ENCODE measurements around the gene ASIC4. TPM values are rescaled to one million over a fixed set of nuclear protein-coding genes. Genes with fewer than 3 reads are reported as not detected.

The ASIC4 gene
- polyA plus RNA-seq, 3 donors, result not detected

DNA sequence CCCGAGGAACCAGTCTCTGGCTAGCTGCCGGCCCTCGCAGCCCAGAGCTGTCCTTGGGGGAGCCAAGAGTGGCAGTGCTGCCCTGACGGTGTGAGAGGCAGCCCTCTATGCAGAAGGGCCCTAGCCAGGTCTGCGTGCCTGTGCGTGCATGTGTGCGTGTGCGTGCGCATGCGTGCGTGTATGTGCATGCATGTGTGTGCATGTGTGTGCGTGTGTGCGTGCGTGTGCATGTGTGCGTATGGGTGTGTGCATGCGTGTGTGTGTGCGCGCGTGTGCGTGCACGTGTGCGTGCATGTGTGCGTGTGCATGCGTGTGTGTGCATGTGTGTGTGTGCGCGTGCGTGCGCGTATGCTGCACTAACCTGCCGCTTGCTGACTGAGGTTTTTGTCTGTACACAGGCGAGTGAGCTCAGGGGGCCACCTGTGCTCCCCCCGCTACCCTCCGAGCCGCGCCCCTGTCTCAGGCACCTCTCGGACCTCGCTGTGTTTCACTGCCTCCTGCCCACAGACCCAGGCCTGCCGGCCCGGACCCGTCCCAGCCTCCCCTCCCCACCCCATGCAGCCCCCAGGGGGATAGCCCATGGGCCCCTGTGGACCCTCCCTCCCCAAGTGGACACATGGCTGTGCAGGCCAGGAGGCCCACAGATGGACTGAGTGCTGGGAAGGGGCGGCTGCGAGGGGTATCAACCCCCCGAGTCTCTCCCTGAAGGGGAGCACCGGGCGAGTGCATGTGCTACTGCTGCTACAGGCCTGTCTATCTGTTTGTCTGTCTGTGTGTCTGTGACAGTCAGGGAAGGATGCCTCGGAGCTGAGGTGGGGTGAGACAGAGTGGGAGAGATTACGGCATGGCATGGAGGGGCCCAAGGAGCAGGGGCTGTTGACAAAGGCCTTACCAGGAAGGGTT, 48.4 kb upstream of the ASIC4 start:
- WGBS (ENCODE audit: insufficient coverage), result 90% methylated on average over 37 of the region's 47 CpGs
- Mint-ChIP-seq H3K9me3 (peaks cover 0 to 2% (median 0%) of the 10 kb centered on the region in 7 donors), H3K27me3 (ENCODE audit: low read depth in 3 of 3) (peaks cover 4 to 5% (median 4%) of the 10 kb centered on the region in 3 donors), H3K4me3 (no peak overlapping the region), H3K4me1 (no peaks in the 10 kb centered on the region), H3K36me3 (no peaks in the 10 kb centered on the region), H3K27ac (no peak overlapping the region)
- Histone ChIP-seq H3K27me3 (ENCODE audit: control insufficient read depth in 2 of 2, insufficient read depth in 2 of 2, low read length in 2 of 2) (no peaks in the 10 kb centered on the region), H4K20me1 (ENCODE audit: insufficient read depth, low read length) (no peaks in the 10 kb centered on the region), H3K36me3 (replicated peaks in 1 of 2; ENCODE audit: control insufficient read depth in 1 of 2, insufficient read depth in 2 of 2, low read length in 2 of 2) (no peaks in the 10 kb centered on the region), H3K9ac (ENCODE audit: insufficient read depth, low read length, poor library complexity, severe bottlenecking) (no peak overlapping the region), H2AFZ (ENCODE audit: insufficient read depth, low read depth, low read length, poor library complexity, severe bottlenecking) (no peak overlapping the region), H3K4me1 (ENCODE audit: control insufficient read depth in 1 of 2, insufficient read depth in 2 of 2, low read length in 2 of 2) (no peaks in the 10 kb centered on the region), H3K4me2 (replicated peaks; ENCODE audit: extremely low read depth, low read length, poor library complexity, severe bottlenecking) (no peak overlapping the region), H3K79me2 (ENCODE audit: insufficient read depth, low read length) (no peaks in the 10 kb centered on the region), H3K9me3 (replicated peaks in 1 of 2; ENCODE audit: control insufficient read depth in 1 of 2, insufficient read depth in 1 of 2, low read length in 2 of 2) (no peaks in the 10 kb centered on the region), H3K4me3 (replicated peaks in 1 of 3; ENCODE audit: low read depth in 2 of 3, low read length in 3 of 3) (no peak overlapping the region), H3K27ac (ENCODE audit: low read depth in 1 of 2, low read length in 2 of 2) (no peak overlapping the region)
- DNase-seq, result no peak
- TF ChIP-seq CTCF (IDR thresholded peaks at IDR 0.05), result no peak
- intact Hi-C loops (cut with micrococcal nuclease), result no loop called here

GRCh38 chr2:219466816-219467735, 47.2 kb upstream of the ASIC4 start:
- Mint-ChIP-seq H3K36me3 (no peaks in the 10 kb centered on the region), H3K27me3 (ENCODE audit: low read depth in 3 of 3) (peaks cover 4 to 6% (median 4%) of the 10 kb centered on the region in 3 donors), H3K9me3 (peaks cover 0 to 2% (median 0%) of the 10 kb centered on the region in 7 donors), H3K4me1 (no peaks in the 10 kb centered on the region), H3K27ac (peak overlapping the region in 2 of 7 donors; percentile 10 to 12), H3K4me3 (no peak overlapping the region)
- Histone ChIP-seq H3K4me1 (ENCODE audit: control insufficient read depth in 1 of 2, insufficient read depth in 2 of 2, low read length in 2 of 2) (no peaks in the 10 kb centered on the region), H3K4me3 (replicated peaks in 1 of 3; ENCODE audit: low read depth in 2 of 3, low read length in 3 of 3) (no peak overlapping the region), H3K9me3 (replicated peaks in 1 of 2; ENCODE audit: control insufficient read depth in 1 of 2, insufficient read depth in 1 of 2, low read length in 2 of 2) (no peaks in the 10 kb centered on the region), H3K36me3 (replicated peaks in 1 of 2; ENCODE audit: control insufficient read depth in 1 of 2, insufficient read depth in 2 of 2, low read length in 2 of 2) (no peaks in the 10 kb centered on the region), H2AFZ (ENCODE audit: insufficient read depth, low read depth, low read length, poor library complexity, severe bottlenecking) (no peak overlapping the region), H3K27ac (ENCODE audit: low read depth in 1 of 2, low read length in 2 of 2) (no peak overlapping the region), H3K9ac (ENCODE audit: insufficient read depth, low read length, poor library complexity, severe bottlenecking) (no peak overlapping the region), H4K20me1 (ENCODE audit: insufficient read depth, low read length) (no peaks in the 10 kb centered on the region), H3K79me2 (ENCODE audit: insufficient read depth, low read length) (no peaks in the 10 kb centered on the region), H3K27me3 (ENCODE audit: control insufficient read depth in 2 of 2, insufficient read depth in 2 of 2, low read length in 2 of 2) (no peaks in the 10 kb centered on the region), H3K4me2 (replicated peaks; ENCODE audit: extremely low read depth, low read length, poor library complexity, severe bottlenecking) (no peak overlapping the region)
- WGBS (ENCODE audit: insufficient coverage), result 94% methylated on average over 18 of the region's 28 CpGs
- no peak for TF ChIP-seq CTCF (IDR thresholded peaks at IDR 0.05)
- intact Hi-C loops (cut with micrococcal nuclease), result no loop called here
- DNase-seq, result no peak
